ENCODE measurements around the gene MYT1. TPM values are rescaled to one million over a fixed set of nuclear protein-coding genes. Genes with fewer than 3 reads are reported as not detected.

MYT1 gene
- total and polyA plus RNA-seq, 2 of the 13 experiments (the other 11 are each of a cell fraction or from before 2014, with no cell fraction given) = 0.58 to 2.5 TPM

DNA sequence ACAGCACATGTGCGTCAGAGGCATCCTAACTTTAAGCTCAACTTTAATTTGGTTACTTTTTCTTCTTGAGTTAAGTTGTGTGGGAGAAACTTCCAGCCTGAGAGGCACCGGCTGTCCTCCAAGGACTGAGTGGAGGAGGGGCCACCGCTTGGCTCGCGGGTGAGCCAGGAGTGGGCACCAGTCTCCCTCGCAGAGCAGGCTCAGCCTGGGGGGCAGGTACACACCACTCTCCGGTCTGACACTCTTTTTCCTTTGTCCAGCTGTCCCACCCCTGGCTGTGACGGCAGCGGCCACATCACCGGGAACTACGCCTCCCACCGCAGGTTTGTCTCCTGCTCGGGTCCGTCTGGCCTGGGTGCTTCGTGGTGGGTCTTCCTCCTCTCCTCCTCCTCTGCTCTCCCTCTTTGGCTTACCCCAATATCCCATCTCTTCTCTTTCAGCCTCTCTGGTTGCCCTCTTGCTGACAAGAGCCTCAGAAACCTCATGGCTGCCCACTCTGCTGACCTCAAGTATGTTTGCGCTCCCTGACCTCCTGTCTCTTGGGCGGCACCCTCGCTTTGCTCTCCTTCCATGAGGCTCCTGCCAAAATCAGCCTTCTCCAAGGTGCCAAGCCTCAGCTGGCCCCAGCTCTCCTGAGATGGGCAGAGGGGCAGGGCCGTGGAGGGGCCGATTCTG, 58.7 kb downstream of the MYT1 start (continued):
- TF ChIP-seq, protein P1, sequence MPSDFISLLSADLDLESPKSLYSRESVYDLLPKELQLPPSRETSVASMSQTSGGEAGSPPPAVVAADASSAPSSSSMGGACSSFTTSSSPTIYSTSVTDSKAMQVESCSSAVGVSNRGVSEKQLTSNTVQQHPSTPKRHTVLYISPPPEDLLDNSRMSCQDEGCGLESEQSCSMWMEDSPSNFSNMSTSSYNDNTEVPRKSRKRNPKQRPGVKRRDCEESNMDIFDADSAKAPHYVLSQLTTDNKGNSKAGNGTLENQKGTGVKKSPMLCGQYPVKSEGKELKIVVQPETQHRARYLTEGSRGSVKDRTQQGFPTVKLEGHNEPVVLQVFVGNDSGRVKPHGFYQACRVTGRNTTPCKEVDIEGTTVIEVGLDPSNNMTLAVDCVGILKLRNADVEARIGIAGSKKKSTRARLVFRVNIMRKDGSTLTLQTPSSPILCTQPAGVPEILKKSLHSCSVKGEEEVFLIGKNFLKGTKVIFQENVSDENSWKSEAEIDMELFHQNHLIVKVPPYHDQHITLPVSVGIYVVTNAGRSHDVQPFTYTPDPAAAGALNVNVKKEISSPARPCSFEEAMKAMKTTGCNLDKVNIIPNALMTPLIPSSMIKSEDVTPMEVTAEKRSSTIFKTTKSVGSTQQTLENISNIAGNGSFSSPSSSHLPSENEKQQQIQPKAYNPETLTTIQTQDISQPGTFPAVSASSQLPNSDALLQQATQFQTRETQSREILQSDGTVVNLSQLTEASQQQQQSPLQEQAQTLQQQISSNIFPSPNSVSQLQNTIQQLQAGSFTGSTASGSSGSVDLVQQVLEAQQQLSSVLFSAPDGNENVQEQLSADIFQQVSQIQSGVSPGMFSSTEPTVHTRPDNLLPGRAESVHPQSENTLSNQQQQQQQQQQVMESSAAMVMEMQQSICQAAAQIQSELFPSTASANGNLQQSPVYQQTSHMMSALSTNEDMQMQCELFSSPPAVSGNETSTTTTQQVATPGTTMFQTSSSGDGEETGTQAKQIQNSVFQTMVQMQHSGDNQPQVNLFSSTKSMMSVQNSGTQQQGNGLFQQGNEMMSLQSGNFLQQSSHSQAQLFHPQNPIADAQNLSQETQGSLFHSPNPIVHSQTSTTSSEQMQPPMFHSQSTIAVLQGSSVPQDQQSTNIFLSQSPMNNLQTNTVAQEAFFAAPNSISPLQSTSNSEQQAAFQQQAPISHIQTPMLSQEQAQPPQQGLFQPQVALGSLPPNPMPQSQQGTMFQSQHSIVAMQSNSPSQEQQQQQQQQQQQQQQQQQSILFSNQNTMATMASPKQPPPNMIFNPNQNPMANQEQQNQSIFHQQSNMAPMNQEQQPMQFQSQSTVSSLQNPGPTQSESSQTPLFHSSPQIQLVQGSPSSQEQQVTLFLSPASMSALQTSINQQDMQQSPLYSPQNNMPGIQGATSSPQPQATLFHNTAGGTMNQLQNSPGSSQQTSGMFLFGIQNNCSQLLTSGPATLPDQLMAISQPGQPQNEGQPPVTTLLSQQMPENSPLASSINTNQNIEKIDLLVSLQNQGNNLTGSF (CRISPR knock-in tag; IDR thresholded peaks at IDR 0.05) = no peak
- TF ChIP-seq POGK (CRISPR knock-in tag; conservative IDR thresholded peaks at IDR 0.05) = no peak
- TF ChIP-seq RNF219 (CRISPR knock-in tag; IDR thresholded peaks at IDR 0.05) = no peak
- TF ChIP-seq GPN1 (CRISPR knock-in tag; IDR thresholded peaks at IDR 0.05; ENCODE audit: borderline replicate concordance) = no peak
- TF ChIP-seq ZNF512B (CRISPR knock-in tag; IDR thresholded peaks at IDR 0.05; ENCODE audit: borderline replicate concordance) = peak; percentile 92; the same call in 1 of the 2 replicates
- TF ChIP-seq PRPF4 (IDR thresholded peaks at IDR 0.05; ENCODE audit: low read depth, low read length, poor library complexity, severe bottlenecking) = no peak
- no peak for TF ChIP-seq PHB2 (IDR thresholded peaks at IDR 0.05; ENCODE audit: partially characterized antibody)
- no peak for TF ChIP-seq TEAD3 (CRISPR knock-in tag; optimal IDR thresholded peaks at IDR 0.05; ENCODE audit: borderline replicate concordance)
- no peak for TF ChIP-seq TAF15 (IDR thresholded peaks at IDR 0.05; ENCODE audit: low read depth, low read length, poor library complexity, severe bottlenecking)
- no peak; the same call in 1 of the 2 replicates for TF ChIP-seq DNMT1 (CRISPR knock-in tag; IDR thresholded peaks at IDR 0.05)
- TF ChIP-seq MZF1 (CRISPR knock-in tag; IDR thresholded peaks at IDR 0.05; ENCODE audit: borderline replicate concordance) = no peak
- no peak for TF ChIP-seq HDAC2 (CRISPR knock-in tag; IDR thresholded peaks at IDR 0.05)
- TF ChIP-seq MLXIP (CRISPR knock-in tag; IDR thresholded peaks at IDR 0.05; ENCODE audit: borderline replicate concordance) = no peak

All from HepG2 (cell line).